ENCODE measurements around the gene OCSTAMP. TPM values are rescaled to one million over a fixed set of nuclear protein-coding genes. Genes with fewer than 3 reads are reported as not detected.

The OCSTAMP gene
- total RNA-seq, 1 experiment from 2014 or later, result not detected

GRCh38 chr20:46559001-46559400 is 8.5 kb upstream of the OCSTAMP start:
- Histone ChIP-seq H3K36me3 (ENCODE audit: control insufficient read depth, insufficient read depth, low read length) (no peaks in the 10 kb centered on the region), H3K4me1 (ENCODE audit: control insufficient read depth, insufficient read depth, low read length) (peaks cover 4% of the 10 kb centered on the region; the same call in 1 of the 2 replicates), H3K27ac (ENCODE audit: low read length) (no peak overlapping the region), H3K9me3 (ENCODE audit: control insufficient read depth, insufficient read depth, low read depth, low read length) (no peaks in the 10 kb centered on the region), H3K4me3 (ENCODE audit: low read depth in 2 of 2, low read length in 2 of 2) (no peak overlapping the region), H3K27me3 (ENCODE audit: control insufficient read depth, insufficient read depth, low read length) (peaks cover 3% of the 10 kb centered on the region)
- TF ChIP-seq SIN3A (IDR thresholded peaks at IDR 0.05; ENCODE audit: borderline replicate concordance, insufficient read depth, low read depth, low read length), result no peak
- TF ChIP-seq CTCF (IDR thresholded peaks at IDR 0.05), result no peak
- TF ChIP-seq REST (IDR thresholded peaks at IDR 0.05; ENCODE audit: insufficient read depth in 1 of 2, low read depth in 2 of 2, low read length in 1 of 2), result no peak
- no peak for TF ChIP-seq TCF7L2 (IDR thresholded peaks at IDR 0.05; ENCODE audit: low read depth, low read length)
- no peak for TF ChIP-seq POLR2AphosphoS5 (IDR thresholded peaks at IDR 0.05; ENCODE audit: low read depth, low read length)
- BruUV-seq (replicated peaks), result no TSS peak
- intact Hi-C loops (cut with micrococcal nuclease; ENCODE audit: unreplicated experiment) (no loop called here), in situ Hi-C loops (cut with HindIII; ENCODE audit: low pct_unique_long_range_greater_than_20kb, low sequenced_read_pairs) (no loop called here)
- ChIA-PET POLR2A (no interaction called here), CTCF (no interaction called here)
- DNase-seq (ENCODE audit: low read depth, low spot score) (no peak), ATAC-seq (no peak)

GRCh38 chr20:46558511-46558959 is 8.1 kb upstream of the OCSTAMP start:
- DNase-seq (ENCODE audit: low read depth, low spot score), result peak; percentile 15
- no peak for TF ChIP-seq SIN3A (IDR thresholded peaks at IDR 0.05; ENCODE audit: borderline replicate concordance, insufficient read depth, low read depth, low read length)
- TF ChIP-seq TCF7L2 (IDR thresholded peaks at IDR 0.05; ENCODE audit: low read depth, low read length), result no peak
- no peak for TF ChIP-seq POLR2AphosphoS5 (IDR thresholded peaks at IDR 0.05; ENCODE audit: low read depth, low read length)
- TF ChIP-seq CTCF (IDR thresholded peaks at IDR 0.05), result no peak
- no peak for TF ChIP-seq REST (IDR thresholded peaks at IDR 0.05; ENCODE audit: insufficient read depth in 1 of 2, low read depth in 2 of 2, low read length in 1 of 2)
- intact Hi-C loops (cut with micrococcal nuclease; ENCODE audit: unreplicated experiment), result no loop called here

More at GRCh38 chr20:46558511-46558959, 8.1 kb upstream of the OCSTAMP start:
- peak; percentile 60 for ATAC-seq
- BruUV-seq (replicated peaks), result no TSS peak
- no peaks in the 10 kb centered on the region for H3K9me3 ChIP-seq (ENCODE audit: control insufficient read depth, insufficient read depth, low read depth, low read length)
- H3K27me3 ChIP-seq (ENCODE audit: control insufficient read depth, insufficient read depth, low read length), result peaks cover 3% of the 10 kb centered on the region
- in situ Hi-C loops (cut with HindIII; ENCODE audit: low pct_unique_long_range_greater_than_20kb, low sequenced_read_pairs), result no loop called here
- ChIA-PET POLR2A (no interaction called here), CTCF (no interaction called here)
- peaks cover 4% of the 10 kb centered on the region; the same call in 1 of the 2 replicates for H3K4me1 ChIP-seq (ENCODE audit: control insufficient read depth, insufficient read depth, low read length)
- H3K36me3 ChIP-seq (ENCODE audit: control insufficient read depth, insufficient read depth, low read length), result no peaks in the 10 kb centered on the region
- no peak overlapping the region for H3K4me3 ChIP-seq (ENCODE audit: low read depth in 2 of 2, low read length in 2 of 2)
- no peak overlapping the region for H3K27ac ChIP-seq (ENCODE audit: low read length)

Data from Panc1 (cell line).